DMS53 treated with DMSO at 0.1 percent for 48 hours (cell line): ENCODE results near the gene ANKRD13A.
A peak's percentile ranks its signal among the peaks of the same experiment; 100 is the strongest.

Experiments used
- DNase-seq: peaks from one replicate; lab custom pipeline; 2025; ENCODE audit not compliant: unreplicated experiment; lab: John Stamatoyannopoulos, UW

The ANKRD13A gene

GRCh38 chr12:109998904-109999648 lies at the start of gene ANKRD13A:
Gene ANKRD13A, plus strand, starts transcription at chr12:109999430. Its CDS starts 259 bp downstream, at chr12:109999689.
- DNase-seq, result peak; percentile 94

- DNase-seq, result no peak
These were observed 48.6 kb upstream of the ANKRD13A start for GRCh38 chr12:109950625-109951024.

- DNase-seq, result no peak
These were observed 48.1 kb upstream of the ANKRD13A start for GRCh38 chr12:109951136-109951535.

GRCh38 chr12:109951751-109952150 lies 47.5 kb upstream of the ANKRD13A start:
- DNase-seq, result peak; percentile 33

- DNase-seq, result no peak
These were observed 46.9 kb upstream of the ANKRD13A start for GRCh38 chr12:109952160-109952858.

- DNase-seq, result no peak
These were observed 46.4 kb upstream of the ANKRD13A start for GRCh38 chr12:109952873-109953272.

GRCh38 chr12:109953656-109954055 lies 45.6 kb upstream of the ANKRD13A start:
- DNase-seq, result no peak

- DNase-seq, result no peak
These were observed 40.9 kb upstream of the ANKRD13A start for GRCh38 chr12:109958374-109958773.

GRCh38 chr12:109959411-109960093 lies 39.7 kb upstream of the ANKRD13A start:
- no peak for DNase-seq

GRCh38 chr12:109961201-109961600 lies 38.0 kb upstream of the ANKRD13A start:
- no peak for DNase-seq

- DNase-seq, result no peak
These were observed 37.6 kb upstream of the ANKRD13A start for GRCh38 chr12:109961612-109962011.

GRCh38 chr12:109962398-109962797 lies 36.8 kb upstream of the ANKRD13A start:
- DNase-seq, result no peak

- DNase-seq, result no peak
These were observed 35.9 kb upstream of the ANKRD13A start for GRCh38 chr12:109963330-109963729.

- DNase-seq, result no peak
These were observed 35.3 kb upstream of the ANKRD13A start for GRCh38 chr12:109963743-109964429.

- DNase-seq, result no peak
These were observed 32.7 kb upstream of the ANKRD13A start for GRCh38 chr12:109966546-109966945.

- no peak for DNase-seq
These were observed 31.7 kb upstream of the ANKRD13A start for GRCh38 chr12:109967383-109968031.

- no peak for DNase-seq
These were observed 31.2 kb upstream of the ANKRD13A start for GRCh38 chr12:109968032-109968420.

- DNase-seq, result no peak
These were observed 30.4 kb upstream of the ANKRD13A start for GRCh38 chr12:109968801-109969200.

GRCh38 chr12:109972821-109973220 lies 26.4 kb upstream of the ANKRD13A start:
- no peak for DNase-seq

GRCh38 chr12:109981311-109981710 lies 17.9 kb upstream of the ANKRD13A start:
- no peak for DNase-seq

GRCh38 chr12:109982210-109982609 lies 17.0 kb upstream of the ANKRD13A start:
- no peak for DNase-seq
